Thyroid gland (tissue), 4 donors: ENCODE measurements around the gene NIPBL. TPM values are rescaled to one million over a fixed set of nuclear protein-coding genes. Genes with fewer than 3 reads are reported as not detected.

Experiments used
- DNase-seq, 2 donors: peaks; one replicate each; pipeline ENCODE4 v3.0.0-alpha.2; 2019
- H3K27ac ChIP-seq, 3 donors: fragments of 200-600 bp; sonication (generic); 1 replicate in 2 of 3; 2 replicates in 1 of 3; pipeline ENCODE4 v1.5.1; 2016 to 2019; ENCODE audit warnings: mild to moderate bottlenecking in 1 of 3, moderate library complexity in 1 of 3
- H3K27me3 ChIP-seq: fragments of 200-600 bp; sonication (generic); one replicate; pipeline ENCODE4 v1.5.1; 2019
- H3K36me3 ChIP-seq, 2 donors: fragments of 200-600 bp; sonication (generic); one replicate each; pipeline ENCODE4 v1.5.1; 2016 to 2019
- H3K4me1 ChIP-seq, 2 donors: fragments of 200-600 bp; sonication (generic); one replicate each; pipeline ENCODE4 v1.5.1; 2017 to 2019
- H3K4me3 ChIP-seq, 3 donors: fragments of 200-600 bp; sonication (generic); replicated peaks in 1 of 3; 1 replicate in 2 of 3; 2 replicates in 1 of 3; pipeline ENCODE4 v1.5.1; 2016; ENCODE audit warnings: mild to moderate bottlenecking in 1 of 3
- H3K9me3 ChIP-seq: fragments of 200-600 bp; sonication (generic); one replicate; pipeline ENCODE4 v1.5.1; 2017
- POLR2A ChIP-seq, 2 donors: fragments of 450-650 bp; IDR thresholded peaks; one replicate each; pipeline ENCODE4 v1.6.1; 2017; ENCODE audit warnings: antibody characterized with exemption in 2 of 2, mild to moderate bottlenecking in 2 of 2, moderate library complexity in 1 of 2
- WGBS, 2 donors: methylation state at CpG; one replicate each; pipeline ENCODE4 v1.1.5; 2017; 5-methylcytosine and 5-hydroxymethylcytosine counted together
- intact Hi-C: fragments of 100-400 bp; cut with DNase I; formaldehyde crosslinking; loops from one replicate; pipeline ENCODE4 v1.15.1; 2023
- total RNA-seq, 4 donors: library from RNA; depleted of rRNA; stranded (reverse); fragments of >200 nt; gene quantifications; one replicate each; pipeline ENCODE4 v1.2.3, GENCODE V29; 2016
- TF ChIP-seq, protein P1 (sequence below), 6 experiments: fragments of 200-600 bp in 3 of 6; fragments of 450-650 bp in 3 of 6; sonication (generic) in 3 of 6; IDR thresholded peaks; one replicate each; pipeline ENCODE4 v1.5.1; 2016 to 2019; ENCODE audit warnings: antibody characterized with exemption in 6 of 6, mild to moderate bottlenecking in 2 of 6, inconsistent platforms in 1 of 6, moderate library complexity in 1 of 6

The NIPBL gene
- total RNA-seq, 4 donors from 2014 or later = 62.1 to 145 (median 87.8) TPM

- H3K36me3 ChIP-seq = peaks cover 6 to 11% of the 10 kb centered on the region in 2 donors
- H3K27me3 ChIP-seq = no peaks in the 10 kb centered on the region
- TF ChIP-seq, protein P1, sequence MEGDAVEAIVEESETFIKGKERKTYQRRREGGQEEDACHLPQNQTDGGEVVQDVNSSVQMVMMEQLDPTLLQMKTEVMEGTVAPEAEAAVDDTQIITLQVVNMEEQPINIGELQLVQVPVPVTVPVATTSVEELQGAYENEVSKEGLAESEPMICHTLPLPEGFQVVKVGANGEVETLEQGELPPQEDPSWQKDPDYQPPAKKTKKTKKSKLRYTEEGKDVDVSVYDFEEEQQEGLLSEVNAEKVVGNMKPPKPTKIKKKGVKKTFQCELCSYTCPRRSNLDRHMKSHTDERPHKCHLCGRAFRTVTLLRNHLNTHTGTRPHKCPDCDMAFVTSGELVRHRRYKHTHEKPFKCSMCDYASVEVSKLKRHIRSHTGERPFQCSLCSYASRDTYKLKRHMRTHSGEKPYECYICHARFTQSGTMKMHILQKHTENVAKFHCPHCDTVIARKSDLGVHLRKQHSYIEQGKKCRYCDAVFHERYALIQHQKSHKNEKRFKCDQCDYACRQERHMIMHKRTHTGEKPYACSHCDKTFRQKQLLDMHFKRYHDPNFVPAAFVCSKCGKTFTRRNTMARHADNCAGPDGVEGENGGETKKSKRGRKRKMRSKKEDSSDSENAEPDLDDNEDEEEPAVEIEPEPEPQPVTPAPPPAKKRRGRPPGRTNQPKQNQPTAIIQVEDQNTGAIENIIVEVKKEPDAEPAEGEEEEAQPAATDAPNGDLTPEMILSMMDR (IDR thresholded peaks at IDR 0.05) = no peak
- no peak for TF ChIP-seq POLR2A (IDR thresholded peaks at IDR 0.05)
- no peak overlapping the region for H3K27ac ChIP-seq
- intact Hi-C loops = no loop called here
- no peak overlapping the region for H3K4me3 ChIP-seq
- H3K9me3 ChIP-seq = no peaks in the 10 kb centered on the region
- H3K4me1 ChIP-seq = peaks cover 0 to 5% of the 10 kb centered on the region in 2 donors
- DNase-seq = no peak
Measured at GRCh38 chr5:36978196-36978595, 101.6 kb downstream of the NIPBL start.

GRCh38 chr5:36982146-36982545, 105.6 kb downstream of the NIPBL start:
- H3K9me3 ChIP-seq = no peaks in the 10 kb centered on the region
- no peak overlapping the region for H3K4me3 ChIP-seq
- TF ChIP-seq, protein P1 (IDR thresholded peaks at IDR 0.05) = no peak
- no peak for TF ChIP-seq POLR2A (IDR thresholded peaks at IDR 0.05)
- H3K36me3 ChIP-seq = peaks cover 0 to 4% of the 10 kb centered on the region in 2 donors
- peaks cover 0 to 5% of the 10 kb centered on the region in 2 donors for H3K4me1 ChIP-seq
- H3K27ac ChIP-seq = no peak overlapping the region
- intact Hi-C loops = no loop called here
- WGBS, 2 donors = 93 to 96% methylated on average over 1 of the region's 1 CpG
- no peaks in the 10 kb centered on the region for H3K27me3 ChIP-seq
- no peak for DNase-seq

GRCh38 chr5:36985387-36985786, 108.8 kb downstream of the NIPBL start:
- H3K4me3 ChIP-seq = no peak overlapping the region
- H3K36me3 ChIP-seq = peaks cover 0 to 4% of the 10 kb centered on the region in 2 donors
- H3K4me1 ChIP-seq = peaks cover 0 to 5% of the 10 kb centered on the region in 2 donors
- WGBS, 2 donors = 96 to 97% methylated on average over 10 of the region's 10 CpGs
- TF ChIP-seq, protein P1 (IDR thresholded peaks at IDR 0.05) = no peak
- no peak for TF ChIP-seq POLR2A (IDR thresholded peaks at IDR 0.05)
- no peak for DNase-seq
- H3K9me3 ChIP-seq = no peaks in the 10 kb centered on the region
- intact Hi-C loops = no loop called here
- no peaks in the 10 kb centered on the region for H3K27me3 ChIP-seq
- H3K27ac ChIP-seq = no peak overlapping the region

GRCh38 chr5:36988396-36988795, 111.8 kb downstream of the NIPBL start:
- Histone ChIP-seq H3K4me1 (no peaks in the 10 kb centered on the region), H3K27ac (no peak overlapping the region), H3K9me3 (no peaks in the 10 kb centered on the region), H3K4me3 (no peak overlapping the region), H3K36me3 (peaks cover 0 to 4% of the 10 kb centered on the region in 2 donors), H3K27me3 (no peaks in the 10 kb centered on the region)
- intact Hi-C loops = no loop called here
- no peak for DNase-seq
- 100% methylated on average over 1 of the region's 1 CpG for WGBS, 2 donors
- TF ChIP-seq, protein P1 (IDR thresholded peaks at IDR 0.05) = no peak
- TF ChIP-seq POLR2A (IDR thresholded peaks at IDR 0.05) = no peak

DNA sequence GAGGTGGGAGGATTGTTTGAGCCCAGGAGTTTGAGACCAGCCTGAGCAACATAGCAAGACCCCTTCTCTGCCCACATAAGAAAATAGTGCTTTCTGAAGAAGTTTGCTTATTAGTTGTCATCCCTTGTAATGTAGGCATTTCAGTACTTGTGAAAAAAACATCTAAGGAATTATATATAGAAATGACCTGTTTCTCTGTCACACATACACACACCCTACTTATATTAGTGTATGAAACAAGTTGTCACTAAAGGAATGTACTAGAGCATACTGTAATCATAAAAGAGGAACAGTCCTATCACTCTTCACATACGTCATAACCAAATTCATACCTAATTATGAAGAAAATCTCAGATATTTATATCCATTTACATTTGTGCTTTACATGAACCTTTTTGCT, 122.0 kb downstream of the NIPBL start:
- H3K27me3 ChIP-seq = no peaks in the 10 kb centered on the region
- no peak for DNase-seq
- peaks cover 7 to 18% of the 10 kb centered on the region in 2 donors for H3K36me3 ChIP-seq
- H3K4me1 ChIP-seq = no peaks in the 10 kb centered on the region
- H3K4me3 ChIP-seq = no peak overlapping the region
- no peak for TF ChIP-seq POLR2A (IDR thresholded peaks at IDR 0.05)
- TF ChIP-seq, protein P1 (IDR thresholded peaks at IDR 0.05) = no peak
- H3K27ac ChIP-seq = no peak overlapping the region
- 98 to 100% methylated on average over 1 of the region's 1 CpG for WGBS, 2 donors
- no peaks in the 10 kb centered on the region for H3K9me3 ChIP-seq
- intact Hi-C loops = no loop called here
